ENCODE results near the gene CIDEC. TPM values are rescaled to one million over a fixed set of nuclear protein-coding genes. Genes with fewer than 3 reads are reported as not detected.
"Not testable (repeated sequence)": the region's sequence is repeated elsewhere in the genome, so short reads cannot be mapped to it uniquely, and the experiment has no call there.

Gene CIDEC
- total and polyA plus RNA-seq, 7 donors: 1.6 to 120 (median 30.6) TPM

GRCh38 chr3:9848860-9849259 lies 31.2 kb downstream of the CIDEC start:
- H3K4me1 ChIP-seq, H3K36me3 ChIP-seq, DNase-seq, H3K9me3 ChIP-seq, H3K27ac ChIP-seq, H3K27me3 ChIP-seq, H3K4me3 ChIP-seq: not testable (repeated sequence)
- intact Hi-C loops (cut with DNase I): loop anchor here (5.0 to 10.0 kb wide), 2 partner anchors 98 to 176 kb away; partner anchors contain the start of gene FANCD2
- WGBS, 2 donors: 9 to 38% methylated on average over 4 of the region's 4 CpGs
- TF ChIP-seq CTCF (IDR thresholded peaks at IDR 0.05) (peak; percentile 30 to 61 (median 54)), POLR2AphosphoS5 (IDR thresholded peaks at IDR 0.05) (peak in 2 of 4 donors; percentile 45 to 63)

GRCh38 chr3:9847870-9848269 lies 32.2 kb downstream of the CIDEC start:
- not testable (repeated sequence) for H3K9me3 ChIP-seq, H3K36me3 ChIP-seq, DNase-seq, H3K4me1 ChIP-seq, H3K4me3 ChIP-seq, H3K27me3 ChIP-seq, H3K27ac ChIP-seq
- 67 to 69% methylated on average over 8 to 9 of the region's 9 CpGs for WGBS, 2 donors
- intact Hi-C loops (cut with DNase I): loop anchor here (5.0 to 10.0 kb wide), 2 partner anchors 99 to 177 kb away; partner anchors contain the start of gene FANCD2

- Histone ChIP-seq H3K4me3 (no peak overlapping the region), H3K9me3 (no peaks in the 10 kb centered on the region), H3K36me3 (peaks cover 0 to under 1% (median 0%) of the 10 kb centered on the region in 4 donors), H3K27me3 (no peaks in the 10 kb centered on the region), H3K27ac (no peak overlapping the region), H3K4me1 (peaks cover 0 to 17% (median 12%) of the 10 kb centered on the region in 4 donors)
- no peak for TF ChIP-seq POLR2AphosphoS5 (IDR thresholded peaks at IDR 0.05)
- TF ChIP-seq POLR2A (IDR thresholded peaks at IDR 0.05): no peak
- no peak for TF ChIP-seq CTCF (IDR thresholded peaks at IDR 0.05)
- no peak for TF ChIP-seq EP300 (IDR thresholded peaks at IDR 0.05)
- intact Hi-C loops (cut with DNase I): loop anchor here (5.0 to 10.0 kb wide), 2 partner anchors 100 to 178 kb away; partner anchors contain the start of gene FANCD2
- DNase-seq: no peak
- WGBS, 2 donors: 94 to 95% methylated on average over 6 of the region's 6 CpGs
These were observed 33.0 kb downstream of the CIDEC start for GRCh38 chr3:9846931-9847488.

GRCh38 chr3:9846231-9846630 lies 33.8 kb downstream of the CIDEC start:
- TF ChIP-seq POLR2AphosphoS5 (IDR thresholded peaks at IDR 0.05) (no peak), EP300 (IDR thresholded peaks at IDR 0.05) (no peak), CTCF (IDR thresholded peaks at IDR 0.05) (no peak), POLR2A (IDR thresholded peaks at IDR 0.05) (no peak)

GRCh38 chr3:9843715-9844438 lies 36.2 kb downstream of the CIDEC start, which contains the start of gene RPUSD3:
Gene RPUSD3 (minus strand): TSS chr3:9844008. CDS start chr3:9843990, 18 bp downstream.
- no peaks in the 10 kb centered on the region for H3K9me3 ChIP-seq
- TF ChIP-seq POLR2A (IDR thresholded peaks at IDR 0.05): peak in 1 of 2 donors; percentile 50
- TF ChIP-seq POLR2AphosphoS5 (IDR thresholded peaks at IDR 0.05): peak; percentile 80 to 92 (median 84)
- TF ChIP-seq EP300 (IDR thresholded peaks at IDR 0.05): no peak
- no peaks in the 10 kb centered on the region for H3K27me3 ChIP-seq
- peak within 1 kb of the TSS; percentile 56 to 84 (median 78) for H3K4me3 ChIP-seq
- peak; percentile 99 for DNase-seq
- WGBS, 2 donors: 1% methylated on average over 42 of the region's 42 CpGs
- peak within 1 kb of the TSS; percentile 80 to 93 (median 89) for H3K27ac ChIP-seq
- intact Hi-C loops (cut with DNase I): loop anchor here (2.0 to 10.0 kb wide), 2 partner anchors 71 to 181 kb away; partner anchors contain the start of gene FANCD2
- peaks cover 6 to 30% (median 14%) of the 10 kb centered on the region in 4 donors for H3K36me3 ChIP-seq
- H3K4me1 ChIP-seq: peaks cover 0 to 19% (median 12%) of the 10 kb centered on the region in 4 donors

More at GRCh38 chr3:9846231-9846630, 33.8 kb downstream of the CIDEC start:
- Histone ChIP-seq H3K27ac (no peak overlapping the region), H3K9me3 (no peaks in the 10 kb centered on the region), H3K4me3 (no peak overlapping the region), H3K4me1 (peaks cover 0 to 19% (median 12%) of the 10 kb centered on the region in 4 donors), H3K27me3 (no peaks in the 10 kb centered on the region), H3K36me3 (peaks cover 0 to 8% (median 7%) of the 10 kb centered on the region in 4 donors)
- 82 to 90% methylated on average over 6 of the region's 6 CpGs for WGBS, 2 donors
- intact Hi-C loops (cut with DNase I): loop anchor here (5.0 to 10.0 kb wide), 2 partner anchors 101 to 179 kb away; partner anchors contain the start of gene FANCD2
- no peak for DNase-seq
